Neural progenitor cell (in vitro differentiated cells): ENCODE data around the gene PRDM7.
"Not testable (repeated sequence)": the region's sequence is repeated elsewhere in the genome, so short reads cannot be mapped to it uniquely, and the experiment has no call there.

ENCODE experiments used
- CTCF ChIP-seq: fragments of 200-600 bp; sonication (generic); IDR thresholded peaks from 2 replicates; pipeline ENCODE4 v1.5.1; 2017; ENCODE audit warnings: antibody characterized with exemption, mild to moderate bottlenecking
- EZH2phosphoT487 ChIP-seq: fragments of 200-600 bp; sonication (generic); IDR thresholded peaks from 2 replicates; pipeline ENCODE4 v1.6.1; 2017; ENCODE audit warnings: antibody characterized with exemption

- TF ChIP-seq CTCF, EZH2phosphoT487: not testable (repeated sequence)
These were observed 29.9 kb upstream of the PRDM7 start for GRCh38 chr16:90107060-90107459.
